Nephron (organoid): ENCODE results near the gene CDH4.

Experiments used
- H3K27ac Mint-ChIP-seq, 3 experiments: 2 replicates each; pipeline ENCODE4 v1.8.0; 2020; ENCODE audit warnings: mixed read lengths in 3 of 3, mild to moderate bottlenecking in 2 of 3, moderate library complexity in 1 of 3
- H3K27me3 Mint-ChIP-seq: 2 replicates; pipeline ENCODE4 v1.8.0; 2021; ENCODE audit warnings: low read depth, mild to moderate bottlenecking, moderate library complexity, mixed read lengths
- H3K36me3 Mint-ChIP-seq: 2 replicates; pipeline ENCODE4 v1.8.0; 2020; ENCODE audit warnings: low read depth, mixed read lengths
- H3K4me1 Mint-ChIP-seq: 2 replicates; pipeline ENCODE4 v1.8.0; 2020; ENCODE audit warnings: mixed read lengths
- H3K4me3 Mint-ChIP-seq, 3 experiments: 2 replicates each; pipeline ENCODE4 v1.8.0; 2020; ENCODE audit warnings: mild to moderate bottlenecking in 3 of 3, mixed read lengths in 3 of 3, moderate library complexity in 2 of 3
- H3K9me3 Mint-ChIP-seq: 2 replicates; pipeline ENCODE4 v1.8.0; 2020; ENCODE audit warnings: mixed read lengths
- TF ChIP-seq, protein P1 (sequence below), 3 experiments: fragments of 200-600 bp; sonication (generic); IDR thresholded peaks; one replicate each; pipeline ENCODE4 v1.5.0; 2021; ENCODE audit warnings: antibody characterized with exemption in 3 of 3; ENCODE audit not compliant: unreplicated experiment in 3 of 3

CDH4 gene

DNA sequence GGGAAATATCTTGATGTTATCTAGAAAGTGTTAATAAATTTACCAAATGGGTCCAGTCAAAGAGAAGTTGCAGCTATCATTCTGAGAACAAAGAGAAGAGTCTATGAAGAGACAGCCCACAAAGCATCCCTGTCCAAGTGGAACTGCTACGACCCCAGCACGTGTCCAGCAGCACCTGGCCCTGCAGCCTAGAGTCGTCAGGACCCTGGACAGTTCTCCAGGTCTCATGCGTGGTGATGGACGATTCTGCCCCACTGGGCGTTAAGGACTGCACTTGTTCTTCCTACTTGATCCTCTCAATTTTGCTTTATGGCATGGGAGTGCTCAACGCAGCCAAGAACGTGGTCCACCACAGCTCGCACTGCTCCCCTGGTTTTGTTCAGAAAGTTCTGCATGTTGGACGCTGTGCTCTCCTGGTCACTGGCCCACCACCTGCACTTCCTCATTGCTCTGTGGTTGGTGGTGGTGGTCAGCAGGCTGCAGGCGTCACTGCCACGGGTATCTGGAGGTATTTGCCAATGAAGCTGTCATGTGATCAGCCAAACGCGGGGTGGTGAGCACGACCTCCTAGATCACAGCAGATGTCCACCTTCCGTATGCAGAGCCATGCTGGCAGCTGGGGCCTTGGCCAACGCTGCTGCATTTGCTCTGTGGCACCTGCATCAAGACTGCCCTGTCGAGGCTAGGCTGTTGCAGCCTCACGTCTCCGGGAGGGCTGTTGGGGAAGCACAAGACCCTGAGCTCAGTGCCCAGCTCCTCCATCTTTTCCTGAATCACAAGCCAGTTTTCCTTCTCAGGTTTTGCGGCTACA is 356.4 kb downstream of the CDH4 start:
- no peak overlapping the region for H3K4me3 Mint-ChIP-seq
- H3K36me3 Mint-ChIP-seq: no peaks in the 10 kb centered on the region
- H3K27me3 Mint-ChIP-seq: peaks cover 32% of the 10 kb centered on the region
- TF ChIP-seq, protein P1, sequence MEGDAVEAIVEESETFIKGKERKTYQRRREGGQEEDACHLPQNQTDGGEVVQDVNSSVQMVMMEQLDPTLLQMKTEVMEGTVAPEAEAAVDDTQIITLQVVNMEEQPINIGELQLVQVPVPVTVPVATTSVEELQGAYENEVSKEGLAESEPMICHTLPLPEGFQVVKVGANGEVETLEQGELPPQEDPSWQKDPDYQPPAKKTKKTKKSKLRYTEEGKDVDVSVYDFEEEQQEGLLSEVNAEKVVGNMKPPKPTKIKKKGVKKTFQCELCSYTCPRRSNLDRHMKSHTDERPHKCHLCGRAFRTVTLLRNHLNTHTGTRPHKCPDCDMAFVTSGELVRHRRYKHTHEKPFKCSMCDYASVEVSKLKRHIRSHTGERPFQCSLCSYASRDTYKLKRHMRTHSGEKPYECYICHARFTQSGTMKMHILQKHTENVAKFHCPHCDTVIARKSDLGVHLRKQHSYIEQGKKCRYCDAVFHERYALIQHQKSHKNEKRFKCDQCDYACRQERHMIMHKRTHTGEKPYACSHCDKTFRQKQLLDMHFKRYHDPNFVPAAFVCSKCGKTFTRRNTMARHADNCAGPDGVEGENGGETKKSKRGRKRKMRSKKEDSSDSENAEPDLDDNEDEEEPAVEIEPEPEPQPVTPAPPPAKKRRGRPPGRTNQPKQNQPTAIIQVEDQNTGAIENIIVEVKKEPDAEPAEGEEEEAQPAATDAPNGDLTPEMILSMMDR (IDR thresholded peaks at IDR 0.05; ENCODE audit: unreplicated experiment in 3 of 3): no peak
- peaks cover 7% of the 10 kb centered on the region for H3K9me3 Mint-ChIP-seq
- H3K27ac Mint-ChIP-seq: no peak overlapping the region
- H3K4me1 Mint-ChIP-seq: no peaks in the 10 kb centered on the region

DNA sequence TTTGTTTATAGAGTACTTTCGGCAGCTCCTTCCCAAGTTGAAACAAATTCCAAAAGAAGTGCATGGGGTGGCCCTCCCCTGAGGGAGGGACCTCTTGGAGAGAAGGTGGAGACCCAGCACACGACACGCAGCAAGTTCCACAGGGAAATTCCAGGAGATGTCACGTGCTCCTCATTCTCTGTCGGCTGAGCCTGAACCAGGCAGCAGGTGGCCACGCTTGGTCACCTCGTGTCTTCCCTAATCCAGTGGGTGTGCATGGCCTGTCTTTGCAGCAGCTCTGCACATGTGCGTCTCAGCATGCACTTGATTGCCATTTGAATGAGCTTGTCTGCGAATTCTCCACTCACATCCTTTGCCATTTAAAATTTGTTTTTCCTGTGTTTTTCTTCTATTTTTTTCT is 357.4 kb downstream of the CDH4 start:
- peaks cover 28% of the 10 kb centered on the region for H3K27me3 Mint-ChIP-seq

DNA sequence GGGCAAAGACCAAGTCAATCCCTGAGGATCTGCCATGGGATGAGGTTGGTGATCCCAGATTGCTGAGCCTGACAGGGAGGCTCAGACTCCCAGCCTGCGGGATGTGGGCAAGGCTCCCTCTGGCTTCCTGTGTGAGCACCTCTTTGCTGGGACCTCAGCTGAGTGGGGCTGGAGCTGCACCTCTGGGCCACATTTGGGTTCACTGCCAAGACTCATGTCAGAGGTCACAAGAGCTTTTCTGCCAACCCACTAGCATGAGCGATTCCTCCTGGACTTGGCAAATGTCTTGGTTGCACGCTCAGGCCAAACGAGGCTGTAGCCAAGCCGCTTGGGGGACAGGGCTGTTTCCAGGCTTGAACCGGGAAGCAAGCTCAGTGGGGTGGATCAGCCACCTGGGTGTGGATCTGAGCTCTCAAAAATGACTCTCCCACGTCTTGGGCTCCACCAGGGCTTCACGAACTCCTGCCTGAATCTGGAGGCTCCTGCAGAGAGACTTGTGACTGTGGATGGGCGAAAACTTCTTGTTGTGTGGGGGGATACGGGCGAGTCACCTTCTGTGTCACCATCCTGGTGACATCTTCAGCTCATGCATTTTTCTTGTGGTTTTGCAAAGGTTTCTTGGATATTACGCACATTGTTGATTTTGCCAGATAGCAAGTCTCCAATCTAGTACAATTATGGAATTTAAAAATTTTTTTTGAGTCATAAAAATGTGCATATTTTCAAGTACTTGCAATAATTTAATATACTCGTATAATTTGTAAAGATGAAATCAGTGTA is 359.5 kb downstream of the CDH4 start:
- Mint-ChIP-seq H3K27ac (no peak overlapping the region), H3K36me3 (no peaks in the 10 kb centered on the region), H3K27me3 (peaks cover 29% of the 10 kb centered on the region), H3K4me1 (no peaks in the 10 kb centered on the region), H3K4me3 (no peak overlapping the region), H3K9me3 (peaks cover 7% of the 10 kb centered on the region)
- TF ChIP-seq, protein P1 (IDR thresholded peaks at IDR 0.05; ENCODE audit: unreplicated experiment in 3 of 3): no peak

More for the DNA sequence above, 357.4 kb downstream of the CDH4 start:
- peaks cover 7% of the 10 kb centered on the region for H3K9me3 Mint-ChIP-seq
- H3K36me3 Mint-ChIP-seq: no peaks in the 10 kb centered on the region
- H3K27ac Mint-ChIP-seq: no peak overlapping the region
- no peaks in the 10 kb centered on the region for H3K4me1 Mint-ChIP-seq
- TF ChIP-seq, protein P1 (IDR thresholded peaks at IDR 0.05; ENCODE audit: unreplicated experiment in 3 of 3): no peak
- no peak overlapping the region for H3K4me3 Mint-ChIP-seq

DNA sequence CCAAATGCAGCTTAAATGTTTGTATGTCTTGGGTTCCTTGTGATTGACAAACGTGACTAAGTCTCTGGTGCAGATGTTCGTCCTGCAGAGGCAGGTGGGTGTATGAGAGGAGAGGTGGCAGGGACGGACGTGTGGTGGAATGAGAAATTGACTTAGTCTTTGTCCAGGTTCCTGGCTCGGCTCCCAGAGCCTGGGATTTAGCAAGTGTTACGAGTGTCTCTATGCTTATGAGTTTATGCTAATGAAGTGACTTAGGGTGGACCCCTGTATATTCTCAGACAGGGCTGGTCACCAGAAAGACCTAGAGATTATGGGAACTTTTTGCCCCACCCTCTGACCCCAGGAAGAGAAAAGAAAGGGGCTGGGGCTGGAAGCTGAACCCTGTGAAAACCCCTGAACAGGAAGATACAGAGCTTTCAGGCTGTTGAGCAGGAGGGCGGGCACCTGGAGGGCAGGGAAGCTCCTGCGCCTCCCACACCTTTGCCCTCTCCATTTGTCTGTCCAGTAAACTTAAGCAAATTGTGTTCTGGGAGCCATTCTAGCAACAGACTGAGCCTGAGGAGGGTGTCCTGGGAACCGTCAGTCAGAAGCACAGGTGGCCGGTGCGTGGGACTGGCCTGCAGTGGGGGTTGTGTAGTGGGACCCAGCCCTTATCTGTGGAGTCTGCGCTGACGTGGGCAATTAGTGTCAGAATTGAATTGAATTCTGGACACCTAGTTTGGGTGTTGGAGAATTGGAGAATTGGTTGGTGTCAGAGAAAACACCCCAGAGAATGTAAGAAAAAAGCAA is 362.1 kb downstream of the CDH4 start:
- TF ChIP-seq, protein P1 (IDR thresholded peaks at IDR 0.05; ENCODE audit: unreplicated experiment in 3 of 3): no peak
- H3K4me1 Mint-ChIP-seq: no peaks in the 10 kb centered on the region
- peaks cover 18% of the 10 kb centered on the region for H3K27me3 Mint-ChIP-seq
- H3K27ac Mint-ChIP-seq: no peak overlapping the region
- H3K4me3 Mint-ChIP-seq: no peak overlapping the region
- no peaks in the 10 kb centered on the region for H3K36me3 Mint-ChIP-seq
- peaks cover 10% of the 10 kb centered on the region for H3K9me3 Mint-ChIP-seq

DNA sequence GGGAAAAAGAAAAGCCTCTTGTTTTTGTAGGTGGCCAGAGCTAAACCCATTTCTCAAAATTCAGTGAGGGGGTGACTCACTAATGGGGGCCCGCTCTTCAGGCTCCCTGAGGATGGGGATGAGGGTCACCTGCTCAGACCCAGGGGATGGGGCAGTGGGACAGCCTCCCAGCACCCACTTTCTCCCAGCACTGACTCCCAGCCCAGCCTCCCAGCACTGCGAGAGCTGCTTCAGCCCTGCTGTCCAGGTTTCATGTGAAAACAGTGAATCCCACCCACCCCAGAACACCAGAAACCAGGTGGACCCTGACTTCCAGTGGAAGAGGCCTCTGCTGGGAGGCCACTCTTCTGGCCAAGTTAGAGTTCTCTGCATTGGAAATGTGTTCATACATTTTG is 362.6 kb downstream of the CDH4 start:
- Mint-ChIP-seq H3K36me3 (no peaks in the 10 kb centered on the region), H3K27me3 (peaks cover 18% of the 10 kb centered on the region), H3K9me3 (peaks cover 10% of the 10 kb centered on the region), H3K4me1 (no peaks in the 10 kb centered on the region), H3K27ac (no peak overlapping the region), H3K4me3 (no peak overlapping the region)
- TF ChIP-seq, protein P1 (IDR thresholded peaks at IDR 0.05; ENCODE audit: unreplicated experiment in 3 of 3): no peak
